Osteocyte (in vitro differentiated cells): ENCODE measurements around the gene SNX4. TPM values are rescaled to one million over a fixed set of nuclear protein-coding genes. Genes with fewer than 3 reads are reported as not detected.
"Not testable (repeated sequence)": the region's sequence is repeated elsewhere in the genome, so short reads cannot be mapped to it uniquely, and the experiment has no call there.

ENCODE experiments used
- DNase-seq: peaks from one replicate; pipeline ENCODE4 v3.0.0; 2021; ENCODE audit warnings: mixed read lengths; ENCODE audit not compliant: unreplicated experiment; ENCODE audit errors: extremely low spot score
- H3K27ac Mint-ChIP-seq: one replicate; pipeline ENCODE4 v1.8.0; 2021; ENCODE audit warnings: mild to moderate bottlenecking, mixed read lengths; ENCODE audit not compliant: unreplicated experiment
- H3K27me3 Mint-ChIP-seq: one replicate; pipeline ENCODE4 v1.8.0; 2021; ENCODE audit warnings: mixed read lengths; ENCODE audit not compliant: unreplicated experiment
- H3K36me3 Mint-ChIP-seq: one replicate; pipeline ENCODE4 v1.8.0; 2021; ENCODE audit warnings: mixed read lengths; ENCODE audit not compliant: unreplicated experiment
- H3K4me1 Mint-ChIP-seq: one replicate; pipeline ENCODE4 v1.8.0; 2021; ENCODE audit warnings: mixed read lengths; ENCODE audit not compliant: unreplicated experiment
- H3K4me3 Mint-ChIP-seq: one replicate; pipeline ENCODE4 v1.8.0; 2021; ENCODE audit warnings: mild to moderate bottlenecking, moderate library complexity, mixed read lengths; ENCODE audit not compliant: unreplicated experiment
- H3K9me3 Mint-ChIP-seq: one replicate; pipeline ENCODE4 v1.8.0; 2021; ENCODE audit warnings: mixed read lengths; ENCODE audit not compliant: unreplicated experiment
- CTCF ChIP-seq: fragments of 200-600 bp; sonication (generic); IDR thresholded peaks from 2 replicates; pipeline ENCODE4 v1.5.0; 2021; ENCODE audit warnings: antibody characterized with exemption, mild to moderate bottlenecking, moderate library complexity
- long read RNA-seq: library from polyadenylated mRNA; unstranded; transcript quantifications from one replicate; pipeline ENCODE4 v2.0.0, GENCODE V29; 2021
- total RNA-seq: library from RNA; stranded (reverse); gene quantifications from 2 replicates; pipeline ENCODE4 v1.2.1, GENCODE V29; 2021

The SNX4 gene
- total RNA-seq, result 50.9 and 54.4 TPM in 2 replicates
- long read RNA-seq, transcript SNX4-201 (14 exons, 2,513 nt), result major isoform, 325 of 367 reads
- long read RNA-seq, partial matches to known transcripts, result 17 of 367 reads
- long read RNA-seq, other reads (novel, unspliced or antisense), result 23 of 367 reads

DNA sequence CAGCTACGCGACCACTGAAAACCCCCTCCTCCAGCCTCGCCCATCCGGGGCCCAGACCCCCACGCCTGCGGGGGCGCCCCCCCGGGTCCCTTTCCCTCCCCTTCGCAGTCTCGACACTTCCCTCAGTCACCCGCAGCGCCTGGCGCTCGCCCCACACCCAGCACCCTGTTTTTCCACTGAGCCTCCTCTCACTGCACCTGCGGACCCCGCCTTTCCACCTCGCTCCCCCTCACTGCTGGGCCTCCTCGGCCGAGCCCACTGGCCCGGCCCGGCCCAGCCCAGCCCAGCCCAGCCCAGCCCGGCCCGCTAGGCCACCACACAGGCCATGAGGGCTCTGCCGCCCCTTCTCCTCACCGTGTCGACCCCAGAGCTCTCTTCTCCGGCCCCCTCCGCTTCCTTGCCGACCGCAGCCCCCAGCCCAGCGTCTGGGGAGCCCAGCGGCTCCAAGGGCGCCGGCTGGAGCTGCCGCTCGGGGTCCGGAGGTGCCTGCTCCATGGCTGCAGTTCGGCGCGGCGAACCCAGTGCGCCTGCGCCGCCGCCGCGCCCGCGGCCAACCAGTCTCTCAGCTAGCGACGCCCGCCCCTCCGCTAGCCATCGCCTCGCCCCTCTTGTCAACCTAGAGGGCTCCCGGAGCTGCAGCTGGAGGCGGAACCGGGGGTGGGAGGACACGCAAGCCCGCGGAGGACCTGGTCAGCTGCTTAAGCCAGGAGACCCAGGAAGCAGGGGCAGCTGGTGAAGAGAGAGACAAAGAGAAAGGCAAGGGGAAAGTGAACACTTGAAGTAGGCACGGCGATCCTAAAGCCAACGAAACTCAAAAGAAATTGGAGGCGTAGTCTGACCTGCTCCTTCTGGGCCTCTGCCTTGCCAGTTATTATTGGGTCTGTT lies at the start of gene SNX4:
TSS of gene SNX4 (minus strand) at position 525 of the 885 bp plus-strand sequence. CDS start at position 495, 30 bp downstream.
- Mint-ChIP-seq H3K27me3 (no peaks in the 10 kb centered on the region), H3K4me3 (peak within 1 kb of the TSS; percentile 94), H3K9me3 (no peaks in the 10 kb centered on the region)

GRCh38 chr3:125556314-125556713 lies 36.3 kb upstream of the SNX4 start:
- H3K4me1 Mint-ChIP-seq, result peaks cover 16% of the 10 kb centered on the region
- no peak overlapping the region for H3K4me3 Mint-ChIP-seq
- no peaks in the 10 kb centered on the region for H3K27me3 Mint-ChIP-seq
- no peak for DNase-seq
- peaks cover 35% of the 10 kb centered on the region for H3K36me3 Mint-ChIP-seq
- H3K9me3 Mint-ChIP-seq, result no peaks in the 10 kb centered on the region
- TF ChIP-seq CTCF, result no peak
- H3K27ac Mint-ChIP-seq, result peak overlapping the region; percentile 46

More for the DNA sequence above, at the start of gene SNX4:
- Mint-ChIP-seq H3K27ac (peak within 1 kb of the TSS; percentile 97), H3K36me3 (peaks cover 20% of the 10 kb centered on the region), H3K4me1 (peaks cover 23% of the 10 kb centered on the region)
- DNase-seq, result peak; percentile 97
- TF ChIP-seq CTCF, result no peak

DNA sequence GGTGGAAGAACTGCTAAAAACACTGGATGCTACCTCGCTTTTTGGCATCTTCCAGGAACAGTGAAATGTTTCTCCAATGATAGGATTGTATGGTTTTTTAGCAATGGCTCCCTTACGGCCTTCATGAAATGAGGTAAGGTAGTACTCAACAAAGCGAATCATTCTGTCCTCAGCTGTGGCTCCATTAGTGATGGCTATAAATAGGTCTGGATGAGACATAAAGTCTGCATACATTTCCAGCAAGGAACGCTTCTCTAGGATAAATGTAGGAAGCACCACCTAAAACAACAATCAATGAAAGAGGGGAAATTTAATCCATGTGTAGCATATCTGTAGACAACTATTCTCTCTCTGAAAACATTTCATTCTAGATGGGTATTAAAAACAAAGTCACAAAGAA lies 32.4 kb upstream of the SNX4 start:
- H3K9me3 Mint-ChIP-seq, result no peaks in the 10 kb centered on the region
- no peak overlapping the region for H3K27ac Mint-ChIP-seq
- DNase-seq, result no peak
- peaks cover 35% of the 10 kb centered on the region for H3K36me3 Mint-ChIP-seq
- H3K27me3 Mint-ChIP-seq, result no peaks in the 10 kb centered on the region
- TF ChIP-seq CTCF, result no peak
- H3K4me1 Mint-ChIP-seq, result peaks cover 16% of the 10 kb centered on the region
- H3K4me3 Mint-ChIP-seq, result no peak overlapping the region

DNA sequence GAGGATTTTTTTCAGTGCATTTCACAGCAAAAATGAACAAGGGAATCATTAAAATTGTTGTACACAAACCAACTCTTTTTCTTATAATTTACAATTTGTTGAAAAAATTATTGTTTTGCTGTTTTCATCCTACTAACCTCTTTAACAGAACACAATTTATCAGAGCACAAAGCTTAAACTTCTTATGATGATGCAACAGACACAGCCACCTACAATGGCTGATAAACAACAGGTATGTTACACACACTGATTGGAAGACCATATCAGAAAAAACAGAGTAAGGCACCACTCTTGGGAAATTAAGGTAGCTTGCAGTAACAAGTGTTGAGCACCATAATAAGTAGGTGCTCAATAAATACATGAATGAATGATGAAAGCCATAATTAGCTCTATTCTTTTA lies 8.9 kb upstream of the SNX4 start:
- H3K9me3 Mint-ChIP-seq, result no peaks in the 10 kb centered on the region
- H3K4me1 Mint-ChIP-seq, result no peaks in the 10 kb centered on the region
- no peak for DNase-seq
- H3K27me3 Mint-ChIP-seq, result no peaks in the 10 kb centered on the region
- no peak overlapping the region for H3K27ac Mint-ChIP-seq
- H3K4me3 Mint-ChIP-seq, result no peak overlapping the region
- no peak for TF ChIP-seq CTCF
- peaks cover 27% of the 10 kb centered on the region for H3K36me3 Mint-ChIP-seq

GRCh38 chr3:125525153-125525552 lies 5.2 kb upstream of the SNX4 start:
- TF ChIP-seq CTCF, result no peak
- Mint-ChIP-seq H3K4me3 (no peak overlapping the region), H3K4me1 (peaks cover 5% of the 10 kb centered on the region), H3K9me3 (no peaks in the 10 kb centered on the region), H3K27me3 (no peaks in the 10 kb centered on the region), H3K36me3 (peaks cover 12% of the 10 kb centered on the region), H3K27ac (no peak overlapping the region)
- no peak for DNase-seq

GRCh38 chr3:125520563-125520919 lies 539 bp upstream of the SNX4 start:
- Mint-ChIP-seq H3K4me1 (peaks cover 23% of the 10 kb centered on the region), H3K36me3 (peaks cover 16% of the 10 kb centered on the region), H3K4me3 (peak overlapping the region; percentile 94)

More at GRCh38 chr3:125520563-125520919, 539 bp upstream of the SNX4 start:
- H3K9me3 Mint-ChIP-seq, DNase-seq, H3K27me3 Mint-ChIP-seq: not testable (repeated sequence)
- peak overlapping the region; percentile 97 for H3K27ac Mint-ChIP-seq
